HG03442 (cell line): ENCODE results near the gene ALG6.

Experiments used
- ATAC-seq: cut with Tn5 transposase; IDR thresholded peaks from one replicate; pipeline ENCODE4 v1.9.1; 2021; ENCODE audit warnings: mild to moderate bottlenecking, moderate library complexity; ENCODE audit not compliant: unreplicated experiment

The ALG6 gene

GRCh38 chr1:63367215-63368103 lies at the start of gene ALG6:
Gene ALG6, plus strand, starts transcription at chr1:63367627. Its CDS starts 3,351 bp downstream, at chr1:63370978.
- peak; percentile 91 for ATAC-seq

- no peak for ATAC-seq
These were observed 49.6 kb upstream of the ALG6 start for GRCh38 chr1:63317817-63318152.

DNA sequence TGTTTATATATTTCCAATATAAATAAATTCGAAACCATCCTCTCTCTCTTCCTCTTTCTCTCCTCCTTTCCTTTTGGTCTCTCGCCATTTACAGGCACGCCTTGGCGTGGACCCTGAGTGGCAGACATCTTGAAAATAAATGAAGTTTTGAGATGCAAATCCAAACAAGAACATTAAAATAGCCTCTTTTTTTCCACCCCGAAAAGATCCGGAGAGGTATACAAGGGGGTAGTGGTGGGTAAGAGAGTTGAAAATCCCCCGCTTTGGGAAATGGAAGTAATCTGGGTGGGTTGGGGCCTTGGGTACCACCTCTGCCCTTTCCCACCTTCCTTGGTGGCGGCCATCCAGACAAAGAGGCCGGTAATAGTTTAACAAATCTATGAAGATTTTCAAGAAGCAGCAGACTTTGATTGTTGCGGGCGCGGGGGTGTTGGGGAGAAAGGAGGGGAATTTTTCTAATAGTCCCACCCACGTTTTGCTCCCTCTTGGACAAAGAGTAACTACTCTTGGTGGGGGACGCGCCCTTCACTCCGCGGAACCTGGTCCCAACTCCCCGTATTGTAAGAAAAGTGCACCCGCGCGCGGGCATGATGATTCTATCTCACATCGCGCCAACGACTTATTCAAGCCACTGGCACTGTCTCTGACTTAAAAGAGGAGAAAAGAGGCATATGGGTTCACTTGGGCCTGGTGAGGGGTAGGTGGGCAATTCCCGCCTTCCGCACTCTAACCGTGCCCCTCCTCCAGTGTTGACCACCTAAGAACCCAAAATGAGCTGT lies 49.0 kb upstream of the ALG6 start:
- no peak for ATAC-seq

- no peak for ATAC-seq
These were observed 48.1 kb upstream of the ALG6 start for GRCh38 chr1:63319046-63320021.

- no peak for ATAC-seq
These were observed 47.3 kb upstream of the ALG6 start for GRCh38 chr1:63320022-63320721.

DNA sequence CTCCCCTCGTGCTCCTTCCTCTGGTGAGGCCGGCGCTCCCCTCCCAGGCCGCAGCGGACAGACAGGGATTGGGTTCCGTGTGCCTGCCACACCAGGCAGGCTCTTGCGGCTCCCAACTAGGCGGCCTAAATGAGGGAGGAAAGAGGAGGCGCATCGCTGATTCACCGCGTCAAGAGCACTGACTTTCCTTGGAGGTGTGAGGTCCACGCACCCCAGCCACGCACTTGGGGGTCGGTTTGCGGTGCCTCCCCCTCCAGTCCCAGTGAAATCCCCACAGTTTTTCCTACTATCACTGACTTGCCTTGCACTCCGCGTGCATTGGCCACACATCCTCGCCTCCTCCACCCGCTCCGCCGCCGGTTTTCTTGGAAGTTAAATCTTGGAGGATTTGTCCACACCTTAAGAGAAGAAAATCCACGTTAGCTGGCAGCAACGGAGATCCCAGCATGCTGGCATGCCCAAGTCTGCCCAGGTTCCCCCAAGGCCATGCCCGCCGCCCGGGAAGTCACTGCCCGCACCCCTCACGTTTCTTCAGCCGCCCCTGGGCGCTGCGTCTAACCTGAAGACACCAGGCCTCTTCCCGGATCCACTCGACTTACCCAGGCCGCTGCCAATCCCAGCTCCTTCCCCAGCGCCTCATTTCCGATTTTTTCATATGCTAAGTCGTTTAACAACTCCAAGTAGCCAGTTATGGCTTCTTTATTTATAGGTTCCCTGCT lies 46.2 kb upstream of the ALG6 start:
- no peak for ATAC-seq

GRCh38 chr1:63321785-63322113 lies 45.7 kb upstream of the ALG6 start:
- ATAC-seq: no peak

DNA sequence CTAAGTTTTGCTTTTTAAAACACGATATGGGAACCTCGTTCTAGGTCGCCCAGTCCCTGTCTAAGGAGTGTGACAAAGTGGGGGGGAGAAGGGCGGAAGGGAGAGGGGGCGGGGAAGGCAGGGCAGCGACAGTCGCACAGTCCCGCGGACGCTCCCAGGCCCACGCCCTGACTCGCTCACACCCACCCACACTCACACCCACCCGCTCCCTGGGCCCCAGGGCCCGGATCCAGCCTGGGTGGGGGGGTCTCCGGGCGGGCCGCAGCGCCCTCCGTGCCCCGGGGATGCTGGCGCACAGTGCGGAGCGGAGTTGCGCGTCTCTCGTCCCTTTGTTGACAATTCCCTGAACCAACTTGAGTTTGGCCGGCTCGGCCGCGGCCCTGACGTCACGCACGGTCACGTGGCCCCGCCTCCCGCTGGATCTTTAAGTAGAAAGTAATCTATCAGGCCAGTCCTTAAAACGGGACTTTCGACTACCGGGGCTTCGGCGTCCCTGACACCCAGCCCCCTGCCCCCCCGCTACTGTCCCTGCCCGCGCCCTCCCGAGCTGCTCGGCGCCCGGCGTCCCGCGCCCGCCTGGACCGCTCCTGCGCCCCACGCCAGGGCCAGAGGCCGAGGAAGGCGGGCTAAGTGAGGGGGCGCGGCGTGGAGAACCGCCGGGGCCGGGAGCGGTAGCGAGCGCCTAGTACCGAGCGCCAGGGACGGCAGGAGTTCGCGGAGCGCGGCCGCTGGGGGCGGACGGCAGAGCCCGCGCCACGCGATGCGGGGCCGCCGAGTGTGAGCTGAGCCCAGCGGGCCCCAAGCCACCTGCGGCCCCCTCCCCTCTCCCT lies 45.1 kb upstream of the ALG6 start, which contains the start of gene FOXD3:
Gene FOXD3 (plus strand): TSS at position 454 of the 830 bp plus-strand sequence. CDS start 492 bp downstream, outside the sequence.
- peak; percentile 46 for ATAC-seq

- no peak for ATAC-seq
These were observed 44.2 kb upstream of the ALG6 start for GRCh38 chr1:63322944-63323864.

DNA sequence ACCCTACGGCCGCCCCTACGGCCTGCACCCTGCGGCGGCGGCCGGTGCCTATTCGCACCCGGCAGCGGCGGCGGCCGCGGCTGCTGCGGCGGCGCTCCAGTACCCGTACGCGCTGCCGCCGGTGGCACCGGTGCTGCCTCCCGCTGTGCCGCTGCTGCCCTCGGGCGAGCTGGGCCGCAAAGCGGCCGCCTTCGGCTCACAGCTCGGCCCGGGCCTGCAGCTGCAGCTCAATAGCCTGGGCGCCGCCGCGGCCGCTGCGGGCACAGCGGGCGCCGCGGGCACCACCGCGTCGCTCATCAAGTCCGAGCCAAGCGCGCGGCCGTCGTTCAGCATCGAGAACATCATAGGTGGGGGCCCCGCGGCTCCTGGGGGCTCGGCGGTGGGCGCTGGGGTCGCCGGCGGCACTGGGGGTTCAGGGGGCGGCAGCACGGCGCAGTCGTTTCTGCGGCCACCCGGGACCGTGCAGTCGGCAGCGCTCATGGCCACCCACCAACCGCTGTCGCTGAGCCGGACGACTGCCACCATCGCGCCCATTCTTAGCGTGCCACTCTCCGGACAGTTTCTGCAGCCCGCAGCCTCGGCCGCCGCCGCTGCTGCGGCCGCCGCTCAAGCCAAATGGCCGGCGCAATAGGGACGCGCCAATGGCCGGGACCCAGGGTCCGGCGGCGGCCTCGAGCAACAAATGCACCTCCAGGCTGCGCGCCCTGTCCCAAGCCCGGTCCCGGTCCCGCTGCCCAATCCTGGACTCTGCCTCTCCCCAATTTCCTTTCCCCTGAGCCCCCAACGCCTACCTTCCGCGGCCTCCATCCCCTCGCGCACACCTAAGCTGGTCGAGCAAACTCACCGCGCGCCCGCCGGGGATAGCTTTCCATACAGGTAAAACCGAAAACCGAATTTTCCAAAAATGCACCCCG lies 43.3 kb upstream of the ALG6 start:
- ATAC-seq: no peak

- ATAC-seq: no peak
These were observed 42.7 kb upstream of the ALG6 start for GRCh38 chr1:63324779-63325119.

GRCh38 chr1:63325279-63325985 lies 42.0 kb upstream of the ALG6 start:
- no peak for ATAC-seq

- no peak for ATAC-seq
These were observed 41.3 kb upstream of the ALG6 start for GRCh38 chr1:63326106-63326472.

GRCh38 chr1:63326473-63327380 lies 40.7 kb upstream of the ALG6 start:
- ATAC-seq: no peak

DNA sequence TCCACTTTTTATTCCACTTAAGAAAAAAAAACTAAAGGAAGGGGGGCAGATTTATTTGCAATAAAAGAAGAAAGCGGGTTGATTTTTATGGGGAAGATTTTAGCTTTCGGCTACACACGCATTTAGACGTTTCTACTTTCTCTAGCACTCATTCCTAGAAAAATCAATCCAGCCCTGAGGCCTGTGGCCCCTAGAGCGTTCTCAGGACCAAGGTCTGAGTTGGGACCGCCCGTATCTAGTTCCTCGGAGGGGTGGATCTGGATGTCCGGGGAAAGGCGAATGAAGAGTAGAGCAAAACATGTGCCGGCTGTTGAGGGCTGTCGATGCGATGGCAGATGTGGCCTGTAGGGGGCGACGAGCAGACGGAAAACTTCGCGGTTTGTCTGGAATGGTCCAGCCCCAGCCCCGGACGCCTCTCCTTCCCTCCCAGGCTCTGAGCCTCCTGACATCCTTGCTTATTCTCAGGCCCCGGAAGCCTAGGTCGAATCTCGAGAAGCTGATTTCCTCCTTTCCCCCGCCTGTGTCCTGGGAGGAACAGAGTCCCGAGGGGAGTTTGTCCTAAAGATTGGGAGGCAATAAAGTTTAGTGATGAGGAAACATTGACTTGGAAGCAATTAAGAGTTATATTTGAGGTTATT lies 39.9 kb upstream of the ALG6 start:
- ATAC-seq: peak; percentile 63
